C4-2B (cell line): Measurements from ENCODE around the gene ANKRD13A.

Source experiments
- CTCF ChIP-seq: fragments of 450-650 bp; conservative IDR thresholded peaks from 2 replicates; pipeline ENCODE4 v1.5.1; 2017; ENCODE audit warnings: mild to moderate bottlenecking
- ZFX ChIP-seq: fragments of 450-650 bp; IDR thresholded peaks from 2 replicates; pipeline ENCODE4 v1.6.1; 2017

GRCh38 chr12:109961612-109962011 lies 37.6 kb upstream of the ANKRD13A start:
- TF ChIP-seq CTCF = no peak
- no peak for TF ChIP-seq ZFX
